NCI-H460 (cell line): ENCODE data around the gene ADD1. TPM values are rescaled to one million over a fixed set of nuclear protein-coding genes. Genes with fewer than 3 reads are reported as not detected.

Experiments used
- DNase-seq: peaks from one replicate; pipeline ENCODE4 v3.0.0-alpha.2; 2016; ENCODE audit warnings: low read depth; ENCODE audit errors: extremely low read depth
- total RNA-seq: library from RNA; depleted of rRNA; stranded (reverse); fragments of >200 nt; shearing (Covaris generic); gene quantifications from 2 replicates; pipeline ENCODE4 v1.2.3, GENCODE V29; 2014

The ADD1 gene
- total RNA-seq, 1 experiment from 2014 or later, result 71.6 TPM

DNA sequence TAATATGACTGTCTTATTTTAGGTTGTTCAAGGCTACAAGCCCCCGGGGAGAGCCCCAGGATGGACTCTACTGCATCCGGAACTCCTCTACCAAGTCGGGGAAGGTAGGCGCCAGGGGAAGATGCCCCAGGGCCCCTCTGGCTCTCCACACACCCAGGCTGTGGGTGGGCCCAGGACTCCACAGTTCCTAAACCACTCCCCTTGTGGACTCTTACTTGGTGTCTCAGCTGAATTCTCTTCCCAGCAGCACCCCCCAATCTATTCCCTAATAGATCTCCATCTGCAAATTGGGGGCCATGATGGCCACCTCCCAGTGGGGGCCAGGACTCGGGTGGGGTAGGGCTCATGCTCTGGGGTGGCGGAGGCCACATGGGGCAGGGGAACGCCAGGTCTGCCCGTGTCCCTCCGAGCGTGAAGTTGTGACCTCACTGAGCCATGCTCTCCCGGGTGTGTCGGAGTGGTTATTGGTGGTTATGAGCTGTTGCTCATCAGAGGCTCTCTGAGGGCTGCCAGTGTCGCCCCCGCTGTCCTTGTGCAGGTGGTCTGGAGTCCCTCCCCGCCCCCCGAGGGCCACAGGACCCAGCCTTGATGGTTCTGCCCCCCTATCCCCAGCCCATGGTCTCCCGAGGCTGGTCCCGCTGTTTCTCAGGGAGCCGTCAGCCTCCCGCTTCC lies 11.2 kb upstream of the ADD1 start:
- no peak for DNase-seq

DNA sequence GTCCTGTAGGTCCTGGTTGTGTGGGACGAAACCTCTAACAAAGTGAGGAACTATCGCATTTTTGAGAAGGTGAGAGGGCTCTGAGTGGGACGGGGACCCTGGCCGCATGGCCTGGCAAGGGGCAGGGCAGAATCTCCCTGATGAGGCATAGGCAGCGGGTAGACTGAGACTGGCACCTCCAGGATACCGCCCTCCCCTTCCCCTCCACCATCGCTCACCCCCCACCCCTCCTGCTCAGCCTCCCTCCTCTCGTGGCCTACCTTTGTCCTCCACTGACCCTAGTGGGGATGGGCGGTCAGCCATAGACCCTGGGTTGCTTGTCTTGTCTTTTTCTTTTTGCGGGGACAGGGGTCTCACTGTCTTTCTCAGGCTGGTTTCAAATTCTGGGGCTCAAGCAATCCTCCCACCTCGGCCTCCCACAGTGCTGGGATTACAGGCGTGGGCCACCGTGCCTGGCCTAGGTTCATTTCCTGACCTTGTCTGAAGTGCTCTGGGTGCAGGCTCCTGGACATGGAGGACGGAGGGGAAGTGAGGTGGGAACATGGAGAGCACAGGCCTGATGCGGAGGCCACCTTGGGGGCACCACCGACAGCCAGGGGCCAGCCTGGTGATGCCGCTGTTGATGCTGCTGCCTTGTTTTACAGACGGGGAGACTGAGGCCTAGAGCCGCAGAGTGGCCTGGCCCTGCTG lies 10.5 kb upstream of the ADD1 start:
- no peak for DNase-seq

DNA sequence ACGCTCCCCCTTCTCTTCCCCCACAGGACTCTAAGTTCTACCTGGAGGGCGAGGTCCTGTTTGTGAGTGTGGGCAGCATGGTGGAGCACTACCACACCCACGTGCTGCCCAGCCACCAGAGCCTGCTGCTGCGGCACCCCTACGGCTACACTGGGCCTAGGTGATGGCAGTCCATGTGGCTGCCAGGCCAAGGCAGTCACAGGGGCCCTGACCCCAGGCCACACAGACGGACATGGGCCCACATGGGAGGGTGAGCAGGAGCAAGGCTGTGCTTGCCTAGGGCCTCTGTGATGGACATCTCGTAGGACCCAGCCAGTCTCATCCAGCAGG lies 10.0 kb upstream of the ADD1 start:
- no peak for DNase-seq

DNA sequence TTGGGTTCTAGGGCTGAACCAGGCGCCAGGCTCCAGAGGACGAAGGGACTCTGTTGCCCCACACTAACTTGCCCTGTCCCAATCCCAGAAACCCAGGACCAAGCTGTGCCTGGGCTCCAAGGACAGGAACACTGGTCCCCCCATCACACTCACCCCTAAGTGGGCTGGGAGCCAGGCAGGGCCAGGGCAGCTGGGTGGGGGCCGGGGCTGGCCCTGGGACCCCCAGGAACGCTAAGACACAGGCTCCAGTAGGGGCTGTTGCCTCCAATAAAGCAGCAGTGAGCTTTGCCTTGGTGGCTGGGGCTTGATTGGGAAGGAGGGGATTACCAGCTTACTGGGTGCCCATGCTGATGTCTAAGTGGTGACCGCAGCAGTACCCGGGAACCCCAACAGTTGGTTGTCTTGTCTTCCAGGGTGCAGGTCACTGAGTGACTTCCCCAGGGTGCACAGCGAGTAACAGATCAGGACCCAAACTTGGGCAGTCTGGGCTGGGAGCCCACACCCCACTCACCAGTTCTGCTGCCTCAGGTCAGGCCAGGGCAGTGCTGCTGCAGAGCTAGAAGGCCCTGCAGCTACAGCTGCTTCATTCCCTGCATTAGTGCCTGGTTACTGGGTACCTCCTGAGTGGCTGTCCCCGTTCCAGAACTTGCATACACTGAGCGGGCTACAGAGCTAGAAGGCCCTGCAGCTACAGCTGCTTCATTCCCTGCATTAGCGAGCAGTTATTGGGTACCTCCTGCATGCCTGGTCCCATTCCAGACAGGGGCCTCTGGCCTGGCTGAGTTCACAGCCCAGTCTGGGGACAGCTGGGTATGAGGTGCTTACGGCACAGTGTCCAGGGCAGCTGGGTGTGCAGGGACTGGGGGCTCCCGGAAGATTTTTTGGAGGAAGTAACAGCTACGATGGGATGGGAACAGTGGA lies 9.4 kb upstream of the ADD1 start:
- no peak for DNase-seq

DNA sequence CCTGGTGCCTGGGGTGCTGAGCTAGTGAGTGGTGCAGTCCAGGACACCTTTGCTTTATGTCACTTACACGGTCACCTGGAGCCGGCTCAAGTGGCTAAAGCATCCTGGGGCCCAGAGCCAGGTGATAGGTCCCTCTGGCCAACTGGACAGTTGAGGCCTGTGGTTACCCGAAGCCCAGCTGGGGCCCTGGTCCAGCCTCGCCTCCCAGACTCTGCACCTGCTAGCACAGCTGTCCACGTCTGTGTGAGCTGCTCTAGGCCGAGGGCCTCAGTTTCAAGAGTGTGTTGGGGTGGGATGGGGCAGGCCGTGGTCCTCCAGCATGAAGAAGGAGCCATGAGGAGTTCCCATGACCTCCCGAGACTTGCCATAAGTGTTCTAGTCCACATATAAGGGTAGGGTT lies 7.7 kb upstream of the ADD1 start:
- no peak for DNase-seq

DNA sequence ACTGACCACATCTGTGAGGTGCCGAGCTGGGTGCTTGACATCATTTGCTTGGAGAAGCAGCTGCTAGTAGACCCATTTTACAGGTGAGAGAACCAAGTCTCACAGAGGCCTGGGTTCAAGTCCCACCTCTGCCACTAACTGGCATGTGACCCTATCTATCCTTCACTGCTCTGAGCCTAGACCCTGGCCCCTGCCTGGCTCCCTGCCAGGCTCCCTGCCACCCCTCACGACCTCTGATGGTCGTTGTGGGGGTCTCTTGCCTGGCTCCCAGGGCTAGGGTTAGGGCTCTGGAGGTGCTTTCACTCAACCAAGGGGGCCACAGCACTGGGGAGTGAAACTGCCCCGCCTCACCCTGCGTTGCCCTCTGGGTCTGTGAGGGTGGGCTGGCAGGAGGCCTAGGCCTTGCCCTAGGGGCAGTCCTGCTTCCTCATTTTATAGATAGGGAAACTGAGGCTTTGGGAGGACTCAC lies 7.2 kb upstream of the ADD1 start:
- DNase-seq, result no peak

DNA sequence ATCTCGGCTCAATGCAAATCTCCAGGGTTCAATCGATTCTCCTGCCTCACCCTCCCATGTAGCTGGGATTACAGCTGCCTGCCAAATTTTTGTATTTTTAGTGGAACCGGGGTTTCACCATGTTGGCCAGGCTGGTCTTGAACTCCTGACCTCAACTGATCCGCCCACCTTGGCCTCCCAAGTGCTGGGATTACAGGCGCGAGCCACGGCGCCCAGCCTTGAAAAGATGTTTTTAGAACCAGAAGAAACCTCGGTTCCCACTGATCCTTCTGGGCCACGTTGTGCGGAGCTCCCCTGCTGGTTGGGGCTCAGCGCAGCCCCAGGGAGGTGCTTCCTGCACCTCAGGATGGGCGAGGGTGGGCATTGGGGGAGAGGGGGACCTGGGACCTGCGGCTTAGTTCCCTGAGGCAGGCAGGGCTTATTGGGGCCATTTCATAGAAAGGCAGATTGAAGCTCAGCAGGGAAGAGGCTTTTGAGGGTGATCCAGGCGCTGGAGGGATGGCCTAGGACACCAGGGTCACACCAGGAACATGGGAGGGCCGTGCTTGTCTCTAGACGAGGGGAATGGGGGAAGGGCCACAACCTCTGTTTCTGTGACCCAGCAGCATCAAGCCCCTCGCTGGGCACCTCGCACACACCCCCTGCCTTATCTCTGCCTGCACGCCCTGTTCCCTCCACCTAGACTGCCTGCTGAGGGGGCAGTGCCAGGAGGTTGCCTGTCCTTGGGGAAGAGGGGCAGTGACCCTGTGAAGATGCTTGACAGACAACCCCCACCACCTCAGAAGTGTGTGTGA lies 6.3 kb upstream of the ADD1 start:
- DNase-seq, result no peak

DNA sequence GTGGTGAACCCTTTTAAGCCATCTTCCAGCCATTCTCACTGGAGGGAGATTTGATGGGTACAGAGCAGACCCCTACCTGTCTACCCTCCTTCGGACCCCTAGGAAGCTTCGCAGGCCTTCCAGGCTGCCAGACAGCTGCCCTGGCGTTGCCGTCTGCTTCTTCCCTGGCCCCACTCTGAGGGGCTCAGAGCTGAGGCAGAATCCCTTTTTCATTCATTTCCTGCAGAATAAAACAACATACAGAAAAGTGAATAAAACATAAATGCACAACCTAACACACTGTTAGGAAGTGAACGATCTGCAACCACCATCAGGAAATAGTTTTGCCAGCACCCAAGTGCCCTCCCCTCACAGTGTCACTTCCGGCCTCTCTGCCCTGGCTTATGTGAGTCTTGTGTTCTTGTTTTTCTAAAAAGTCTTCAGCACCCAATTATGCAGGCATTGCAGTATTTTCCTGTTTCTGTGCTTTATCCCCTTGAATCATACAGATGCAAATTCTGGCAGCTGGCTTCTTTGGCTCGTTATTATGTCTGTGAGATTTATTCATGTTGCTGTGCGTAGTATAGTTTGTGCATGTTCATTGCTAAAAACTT lies 5.6 kb upstream of the ADD1 start:
- no peak for DNase-seq

DNA sequence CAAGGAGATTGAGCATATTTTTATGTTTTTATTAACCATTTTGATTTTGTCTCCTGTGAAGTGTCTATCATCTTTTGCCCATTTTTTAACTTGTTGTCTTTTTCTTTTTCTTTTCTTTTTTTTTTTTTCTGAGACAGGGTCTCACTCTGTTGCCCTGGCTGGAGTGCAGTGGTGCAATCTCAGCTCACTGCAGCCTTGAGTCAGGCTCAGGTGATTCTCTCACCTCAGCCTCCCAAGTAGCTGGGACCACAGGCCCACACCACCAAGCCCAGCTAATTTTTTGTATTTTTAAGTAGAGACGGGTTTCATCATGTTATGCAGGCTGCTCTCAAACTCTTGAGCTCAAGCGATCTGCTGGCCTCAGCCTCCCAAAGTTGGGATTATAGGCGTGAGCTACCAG lies 4.6 kb upstream of the ADD1 start:
- no peak for DNase-seq

DNA sequence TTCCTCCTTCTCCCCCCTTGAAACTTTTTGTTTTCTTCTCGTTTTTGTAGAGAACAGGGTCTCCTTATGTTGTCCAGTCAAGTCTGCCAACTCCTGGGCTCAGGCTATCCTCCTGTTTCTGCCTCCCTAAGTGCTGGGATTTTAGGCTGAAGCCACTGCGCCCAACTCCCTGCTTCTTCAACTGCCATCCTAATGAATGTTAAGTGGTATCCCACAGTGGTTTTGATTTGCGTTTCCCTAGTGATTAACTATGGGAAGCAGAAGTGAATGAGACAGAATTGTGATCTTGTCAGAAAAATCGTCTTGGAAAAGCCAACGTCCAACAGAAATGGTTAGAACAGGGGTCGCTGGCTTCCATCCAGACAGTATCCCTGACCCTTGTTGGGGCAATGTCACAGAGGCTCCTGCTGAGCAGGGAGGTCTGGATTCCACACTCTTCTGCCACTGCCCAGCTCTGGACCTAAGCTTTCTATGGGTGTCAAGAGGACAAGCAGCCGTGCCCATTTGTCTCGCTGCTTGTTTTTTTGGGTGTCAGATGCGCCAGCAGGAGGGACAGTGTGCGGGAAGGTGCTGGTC lies 869 bp upstream of the ADD1 start:
- no peak for DNase-seq

DNA sequence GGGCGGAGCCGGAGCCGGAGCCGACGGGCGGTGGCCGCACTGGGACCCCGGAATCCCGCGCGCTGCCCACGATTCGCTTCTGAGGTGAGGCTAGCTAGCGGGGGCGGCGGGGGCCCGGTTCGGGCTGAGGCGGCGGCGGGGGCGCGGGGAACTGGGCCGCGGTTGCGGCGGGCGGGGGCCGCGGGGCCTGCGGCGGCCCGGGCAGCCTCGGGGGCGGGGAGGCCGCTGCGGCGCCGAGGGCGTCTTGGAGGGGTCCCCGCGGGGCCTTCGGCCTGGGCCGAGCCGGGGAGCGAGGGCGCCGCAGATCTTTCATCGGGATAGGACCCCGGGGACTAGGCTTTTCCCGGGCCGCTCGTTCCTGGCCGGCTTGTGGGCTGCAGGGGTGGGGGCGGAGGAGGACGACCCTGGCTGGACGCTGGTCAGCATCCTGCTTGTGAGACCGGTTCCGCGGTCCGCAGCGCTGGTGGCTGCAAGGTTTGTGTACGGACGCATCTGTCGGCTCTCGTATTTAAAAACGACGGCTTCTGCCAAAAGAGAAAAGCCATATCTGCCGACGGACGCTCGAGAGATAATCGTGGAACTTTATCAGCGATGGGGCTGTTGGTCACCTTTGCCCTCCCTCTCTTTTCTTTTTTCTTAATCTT lies 419 bp downstream of the ADD1 start:
- no peak for DNase-seq

DNA sequence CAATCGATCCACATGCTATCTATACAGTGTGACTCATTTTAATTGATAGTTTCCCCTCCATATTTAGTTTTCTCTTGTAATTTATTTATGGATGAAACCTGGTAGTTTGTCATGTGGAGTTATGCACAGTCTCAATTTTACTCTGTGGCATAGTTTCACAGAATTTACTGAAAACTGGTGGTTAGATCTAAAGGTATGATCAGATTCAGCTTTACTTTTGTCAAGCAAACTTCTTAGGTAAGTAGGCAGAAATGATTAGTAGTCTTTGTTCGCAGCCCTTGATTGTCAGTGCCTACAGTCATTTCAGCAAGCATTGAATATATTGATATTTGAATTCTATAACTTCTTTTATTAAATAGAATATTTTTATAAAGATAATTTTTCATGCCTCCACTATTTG lies 2.5 kb downstream of the ADD1 start:
- DNase-seq, result no peak

DNA sequence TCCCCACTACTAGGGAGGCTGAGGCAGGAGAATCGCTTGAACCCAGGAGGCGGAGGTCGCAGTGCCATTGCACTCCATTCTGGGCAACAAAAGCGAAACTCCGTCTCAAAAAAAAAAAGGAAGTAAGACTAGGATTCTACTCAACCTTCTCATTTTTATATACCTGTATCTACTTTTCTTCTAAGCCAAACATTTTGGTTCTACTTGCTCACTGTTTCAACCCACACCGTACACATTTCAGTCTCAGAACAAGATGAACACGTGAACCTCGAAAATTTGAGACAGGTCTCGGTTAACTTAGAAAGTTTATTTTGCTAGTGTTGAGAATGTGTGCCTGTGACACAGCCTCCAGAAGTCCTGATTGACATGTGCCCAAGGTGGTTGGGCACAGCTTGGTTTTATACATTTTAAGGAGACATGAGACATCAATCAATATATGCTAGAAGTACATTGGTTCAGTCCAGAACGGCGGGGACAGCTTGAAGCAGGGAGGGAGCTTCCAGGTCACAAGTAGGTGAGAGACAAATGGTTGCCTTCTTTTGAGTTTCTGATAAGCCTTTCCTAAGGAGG lies 3.7 kb downstream of the ADD1 start:
- no peak for DNase-seq

DNA sequence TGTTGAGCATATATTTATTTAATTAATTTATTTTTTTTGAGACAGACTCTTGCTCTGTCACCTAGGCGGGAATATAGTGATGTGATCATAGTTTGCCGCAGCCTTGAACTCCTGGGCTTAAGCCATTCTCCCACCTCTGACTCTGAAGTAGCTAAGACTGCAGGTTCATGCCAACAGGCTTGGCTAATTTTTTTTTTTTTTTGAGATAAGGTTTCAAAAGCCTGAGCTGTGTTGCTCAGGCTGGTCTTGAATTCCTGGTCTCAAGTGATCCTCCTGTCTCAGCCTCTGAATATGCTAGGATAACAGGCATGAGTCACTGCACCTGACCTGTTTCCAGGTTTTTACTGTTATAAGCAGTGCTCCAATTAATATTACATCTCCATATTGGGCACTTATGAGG lies 4.8 kb downstream of the ADD1 start:
- no peak for DNase-seq

DNA sequence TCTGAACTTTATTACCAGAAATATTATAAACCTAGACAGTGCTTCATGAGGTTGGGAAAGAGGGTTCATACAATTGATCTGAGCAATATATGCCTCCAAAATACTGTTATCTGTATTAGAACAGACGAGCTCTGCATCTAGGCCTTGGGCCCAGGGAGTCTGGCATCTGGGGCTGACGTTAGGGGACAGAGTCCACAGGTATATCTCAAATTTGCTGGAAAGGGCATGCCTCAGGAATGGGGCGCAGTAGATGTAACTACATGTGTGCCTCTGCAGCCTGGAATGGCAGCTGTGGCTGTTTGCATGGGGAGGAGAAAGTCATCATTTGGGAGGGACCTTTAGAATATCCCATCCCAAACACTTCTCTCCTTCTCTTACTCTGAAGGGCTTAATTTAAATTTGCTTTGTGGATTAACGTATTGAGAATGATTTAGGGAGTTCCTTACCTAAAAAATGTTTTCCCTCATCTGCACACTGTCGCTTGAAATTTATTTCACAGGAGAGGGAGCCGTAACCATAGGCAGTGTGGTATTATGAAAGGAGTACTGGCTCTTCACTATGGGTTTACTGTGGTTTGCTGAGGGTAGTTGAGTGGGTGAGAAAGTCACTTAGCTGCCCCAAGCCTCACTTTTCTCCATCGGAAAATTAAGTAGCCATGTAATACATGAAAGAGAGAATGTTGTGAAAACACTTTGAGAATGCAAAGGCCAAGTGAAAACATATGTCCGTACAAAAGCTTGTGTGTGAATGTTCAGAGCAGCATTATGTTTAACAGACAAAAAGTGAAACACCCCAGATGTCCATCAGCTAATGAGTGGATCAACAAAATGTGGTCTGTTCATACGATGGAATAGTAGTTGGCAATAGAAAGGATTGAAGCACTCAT lies 5.9 kb downstream of the ADD1 start:
- DNase-seq, result no peak

DNA sequence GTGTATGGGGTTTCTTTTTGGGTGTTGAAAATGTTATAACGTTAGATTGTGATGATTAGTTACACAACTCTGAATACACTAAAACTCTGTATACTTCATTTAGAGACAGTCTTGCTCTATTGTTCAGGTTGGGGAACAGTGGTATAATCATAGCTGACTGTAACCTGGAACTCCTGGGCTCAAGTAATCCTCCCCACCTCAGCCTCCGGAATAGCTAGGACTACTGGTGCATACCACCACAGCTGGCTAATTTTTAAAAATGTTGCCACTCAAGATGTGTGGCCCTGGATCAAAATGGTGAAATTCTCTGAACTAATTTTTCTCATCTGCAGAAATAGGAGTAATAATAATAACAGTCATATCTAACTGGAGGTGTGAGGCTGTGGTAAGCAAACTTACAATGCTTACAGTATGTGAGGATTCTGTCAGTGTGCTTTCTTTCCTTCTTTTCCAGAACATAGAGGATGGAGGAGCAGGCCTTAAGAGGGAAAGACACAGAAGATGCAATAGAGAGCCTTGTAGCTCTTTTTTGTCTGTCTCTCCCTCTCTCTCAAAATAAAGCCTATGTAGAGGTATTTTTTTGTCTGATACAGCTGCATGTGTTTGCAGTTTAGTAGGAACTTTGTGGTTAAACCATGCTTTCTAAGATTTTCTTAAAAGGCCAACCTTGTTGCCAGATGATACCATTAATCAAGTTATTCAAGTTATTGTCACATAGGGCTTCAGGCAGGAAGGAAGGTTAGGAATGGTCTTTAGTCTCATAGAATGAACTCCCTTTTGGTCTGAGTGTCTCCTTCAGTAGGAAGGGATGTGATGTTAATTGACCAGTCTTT lies 7.5 kb downstream of the ADD1 start:
- no peak for DNase-seq

DNA sequence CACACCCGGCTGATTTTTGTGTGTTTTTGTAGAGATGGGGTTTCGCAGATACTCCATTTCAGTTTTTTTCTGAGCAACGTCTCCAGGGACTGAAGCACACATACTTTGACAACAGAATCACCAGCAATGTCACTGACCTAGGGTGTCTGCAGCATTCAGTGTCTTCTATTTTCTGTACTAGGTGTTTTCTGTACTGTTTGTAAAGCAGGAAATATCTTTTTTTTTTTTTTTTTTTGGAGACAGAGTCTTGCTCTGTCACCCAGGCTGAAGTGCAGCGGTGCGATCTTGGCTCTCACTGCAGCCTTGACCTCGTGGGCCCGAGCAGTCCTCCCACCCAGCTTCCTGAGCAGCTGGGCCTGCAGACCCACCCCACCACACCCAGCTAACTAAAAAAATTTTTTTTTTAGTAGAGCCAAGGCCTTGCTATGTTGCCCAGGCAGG lies 8.9 kb downstream of the ADD1 start:
- DNase-seq, result no peak
